Effector memory CD4-positive, alpha-beta T cell (primary cell): ENCODE results near the gene DUSP7.
"Not testable (repeated sequence)": the region's sequence is repeated elsewhere in the genome, so short reads cannot be mapped to it uniquely, and the experiment has no call there.

Source experiments
- DNase-seq, 3 donors: peaks; one replicate each; pipeline ENCODE4 v3.0.0-alpha.2; 2020
- H3K27ac ChIP-seq: 2 replicates; pipeline ENCODE4 v1.7.0; 2013; ENCODE audit warnings: mild to moderate bottlenecking, low read length, moderate library complexity; ENCODE audit not compliant: insufficient read depth, poor library complexity, severe bottlenecking
- H3K27me3 ChIP-seq: replicated peaks from 2 replicates; pipeline ENCODE4 v1.7.0; 2013; ENCODE audit warnings: mild to moderate bottlenecking, low read length; ENCODE audit not compliant: insufficient read depth, control insufficient read depth, poor library complexity, severe bottlenecking
- H3K36me3 ChIP-seq: 2 replicates; pipeline ENCODE4 v1.7.0; 2013; ENCODE audit warnings: mild to moderate bottlenecking, low read length, moderate library complexity; ENCODE audit not compliant: control insufficient read depth, insufficient read depth
- H3K4me1 ChIP-seq: 2 replicates; pipeline ENCODE4 v1.7.0; 2013; ENCODE audit warnings: low read length, mild to moderate bottlenecking; ENCODE audit not compliant: control insufficient read depth, insufficient read depth, poor library complexity, severe bottlenecking
- H3K4me3 ChIP-seq: 2 replicates; pipeline ENCODE4 v1.7.0; 2013; ENCODE audit warnings: low read length, low read depth, mild to moderate bottlenecking; ENCODE audit not compliant: insufficient read depth, poor library complexity, severe bottlenecking
- H3K9me3 ChIP-seq: 2 replicates; pipeline ENCODE4 v1.7.0; 2013; ENCODE audit warnings: mild to moderate bottlenecking, low read length, moderate library complexity; ENCODE audit not compliant: control insufficient read depth

The DUSP7 gene

GRCh38 chr3:52038227-52038626 lies 18.1 kb downstream of the DUSP7 start:
- H3K27me3 ChIP-seq, result no peaks in the 10 kb centered on the region
- no peaks in the 10 kb centered on the region for H3K9me3 ChIP-seq
- no peaks in the 10 kb centered on the region for H3K36me3 ChIP-seq
- H3K4me3 ChIP-seq, result no peak overlapping the region
- DNase-seq, result no peak
- H3K4me1 ChIP-seq, result no peaks in the 10 kb centered on the region
- H3K27ac ChIP-seq, result no peak overlapping the region

- Histone ChIP-seq H3K36me3 (no peaks in the 10 kb centered on the region), H3K4me1 (no peaks in the 10 kb centered on the region), H3K27me3 (no peaks in the 10 kb centered on the region), H3K27ac (no peak overlapping the region), H3K4me3 (no peak overlapping the region), H3K9me3 (no peaks in the 10 kb centered on the region)
- no peak for DNase-seq
Observed at GRCh38 chr3:52037291-52037690, 19.1 kb downstream of the DUSP7 start.

- no peaks in the 10 kb centered on the region for H3K9me3 ChIP-seq
- no peaks in the 10 kb centered on the region for H3K4me1 ChIP-seq
- H3K27ac ChIP-seq, result no peak overlapping the region
- no peak overlapping the region for H3K4me3 ChIP-seq
- no peak for DNase-seq
- H3K27me3 ChIP-seq, result no peaks in the 10 kb centered on the region
- no peaks in the 10 kb centered on the region for H3K36me3 ChIP-seq
Observed at GRCh38 chr3:52036829-52037228, 19.5 kb downstream of the DUSP7 start.

GRCh38 chr3:52036222-52036694 lies 20.1 kb downstream of the DUSP7 start:
- no peaks in the 10 kb centered on the region for H3K4me1 ChIP-seq

GRCh38 chr3:52034651-52035050 lies 21.7 kb downstream of the DUSP7 start:
- no peak for DNase-seq
- H3K4me3 ChIP-seq, result no peak overlapping the region
- no peaks in the 10 kb centered on the region for H3K27me3 ChIP-seq
- no peaks in the 10 kb centered on the region for H3K4me1 ChIP-seq
- H3K27ac ChIP-seq, result no peak overlapping the region
- no peaks in the 10 kb centered on the region for H3K9me3 ChIP-seq
- H3K36me3 ChIP-seq, result no peaks in the 10 kb centered on the region

More at GRCh38 chr3:52036222-52036694, 20.1 kb downstream of the DUSP7 start:
- no peaks in the 10 kb centered on the region for H3K36me3 ChIP-seq
- no peak overlapping the region for H3K27ac ChIP-seq
- H3K4me3 ChIP-seq, result no peak overlapping the region
- H3K9me3 ChIP-seq, result no peaks in the 10 kb centered on the region
- no peaks in the 10 kb centered on the region for H3K27me3 ChIP-seq
- DNase-seq, result no peak

GRCh38 chr3:52034212-52034611 lies 22.2 kb downstream of the DUSP7 start:
- no peaks in the 10 kb centered on the region for H3K9me3 ChIP-seq
- no peaks in the 10 kb centered on the region for H3K27me3 ChIP-seq
- H3K4me3 ChIP-seq, result no peak overlapping the region
- no peaks in the 10 kb centered on the region for H3K4me1 ChIP-seq
- H3K36me3 ChIP-seq, result no peaks in the 10 kb centered on the region
- no peak overlapping the region for H3K27ac ChIP-seq
- no peak for DNase-seq

- not testable (repeated sequence) for H3K27me3 ChIP-seq, H3K27ac ChIP-seq, H3K4me3 ChIP-seq, H3K4me1 ChIP-seq, H3K36me3 ChIP-seq, H3K9me3 ChIP-seq, DNase-seq
Observed at GRCh38 chr3:52033748-52034147, 22.6 kb downstream of the DUSP7 start.

GRCh38 chr3:52032702-52033408 lies 23.5 kb downstream of the DUSP7 start:
- Histone ChIP-seq H3K27ac (no peak overlapping the region), H3K36me3 (no peaks in the 10 kb centered on the region), H3K4me1 (no peaks in the 10 kb centered on the region), H3K9me3 (no peaks in the 10 kb centered on the region), H3K27me3 (no peaks in the 10 kb centered on the region), H3K4me3 (no peak overlapping the region)
- DNase-seq, result no peak

- Histone ChIP-seq H3K9me3 (no peaks in the 10 kb centered on the region), H3K4me3 (no peak overlapping the region), H3K36me3 (no peaks in the 10 kb centered on the region), H3K27me3 (no peaks in the 10 kb centered on the region), H3K4me1 (no peaks in the 10 kb centered on the region), H3K27ac (no peak overlapping the region)
- DNase-seq, result no peak
Observed at GRCh38 chr3:52031896-52032295, 24.5 kb downstream of the DUSP7 start.

- Histone ChIP-seq H3K27me3 (no peaks in the 10 kb centered on the region), H3K36me3 (no peaks in the 10 kb centered on the region), H3K9me3 (no peaks in the 10 kb centered on the region), H3K4me3 (no peak overlapping the region), H3K27ac (no peak overlapping the region), H3K4me1 (no peaks in the 10 kb centered on the region)
- DNase-seq, result no peak
Observed at GRCh38 chr3:52030714-52031310, 25.6 kb downstream of the DUSP7 start.
